ENCODE data around the gene IQCK.
"Not testable (repeated sequence)": the region's sequence is repeated elsewhere in the genome, so short reads cannot be mapped to it uniquely, and the experiment has no call there.

Gene IQCK

GRCh38 chr16:19699472-19699871 is 18.6 kb upstream of the IQCK start:
- DNase-seq (ENCODE audit: low spot score) (no peak), FAIRE-seq (no peak)

- DNase-seq (ENCODE audit: low spot score) (peak; percentile 61), FAIRE-seq (peak; percentile 80)
Observed at GRCh38 chr16:19700319-19700781, 17.7 kb upstream of the IQCK start.

GRCh38 chr16:19701091-19701490 is 17.0 kb upstream of the IQCK start:
- FAIRE-seq (no peak), DNase-seq (ENCODE audit: low spot score) (no peak)

- FAIRE-seq: no peak
- no peak for DNase-seq (ENCODE audit: low spot score)
Observed at GRCh38 chr16:19703172-19703889, 14.7 kb upstream of the IQCK start.

- DNase-seq (ENCODE audit: low spot score): no peak
- no peak for FAIRE-seq
Observed at GRCh38 chr16:19704321-19705145, 13.5 kb upstream of the IQCK start.

GRCh38 chr16:19705146-19705501 is 12.9 kb upstream of the IQCK start:
- DNase-seq (ENCODE audit: low spot score): no peak
- no peak for FAIRE-seq

GRCh38 chr16:19705843-19706242 is 12.2 kb upstream of the IQCK start:
- no peak for FAIRE-seq
- no peak for DNase-seq (ENCODE audit: low spot score)

GRCh38 chr16:19706846-19707245 is 11.2 kb upstream of the IQCK start:
- no peak for FAIRE-seq
- no peak for DNase-seq (ENCODE audit: low spot score)

GRCh38 chr16:19707569-19708295 is 10.3 kb upstream of the IQCK start:
- DNase-seq (ENCODE audit: low spot score): no peak
- no peak for FAIRE-seq

GRCh38 chr16:19708296-19709205 is 9.5 kb upstream of the IQCK start:
- DNase-seq (ENCODE audit: low spot score) (no peak), FAIRE-seq (no peak)

- DNase-seq (ENCODE audit: low spot score) (no peak), FAIRE-seq (no peak)
Observed at GRCh38 chr16:19709381-19710136, 8.5 kb upstream of the IQCK start.

GRCh38 chr16:19710191-19710908 is 7.7 kb upstream of the IQCK start:
- DNase-seq (ENCODE audit: low spot score) (no peak), FAIRE-seq (no peak)

- DNase-seq (ENCODE audit: low spot score): no peak
- FAIRE-seq: no peak
Observed at GRCh38 chr16:19710991-19711545, 7.0 kb upstream of the IQCK start.

- FAIRE-seq (no peak), DNase-seq (ENCODE audit: low spot score) (no peak)
Observed at GRCh38 chr16:19711643-19712042, 6.4 kb upstream of the IQCK start.

- FAIRE-seq (no peak), DNase-seq (ENCODE audit: low spot score) (no peak)
Observed at GRCh38 chr16:19712418-19713058, 5.5 kb upstream of the IQCK start.

GRCh38 chr16:19713697-19714096 is 4.4 kb upstream of the IQCK start:
- DNase-seq (ENCODE audit: low spot score): no peak
- FAIRE-seq: no peak

GRCh38 chr16:19715566-19715965 is 2.5 kb upstream of the IQCK start:
- FAIRE-seq: no peak
- DNase-seq (ENCODE audit: low spot score): no peak

- no peak for FAIRE-seq
- no peak for DNase-seq (ENCODE audit: low spot score)
Observed at GRCh38 chr16:19716183-19716582, 1.9 kb upstream of the IQCK start.

GRCh38 chr16:19716728-19717127 is 1.3 kb upstream of the IQCK start:
- not testable (repeated sequence) for FAIRE-seq; DNase-seq (ENCODE audit: low spot score)
